CD4-positive, alpha-beta T cell treated with Interleukin-15 for 4 hours (primary cell): Measurements from ENCODE around the gene MYCBPAP.

Experiments used
- DNase-seq: peaks from one replicate; pipeline ENCODE4 v3.0.0-alpha.2; 2020; ENCODE audit warnings: low spot score

MYCBPAP gene, protein sequence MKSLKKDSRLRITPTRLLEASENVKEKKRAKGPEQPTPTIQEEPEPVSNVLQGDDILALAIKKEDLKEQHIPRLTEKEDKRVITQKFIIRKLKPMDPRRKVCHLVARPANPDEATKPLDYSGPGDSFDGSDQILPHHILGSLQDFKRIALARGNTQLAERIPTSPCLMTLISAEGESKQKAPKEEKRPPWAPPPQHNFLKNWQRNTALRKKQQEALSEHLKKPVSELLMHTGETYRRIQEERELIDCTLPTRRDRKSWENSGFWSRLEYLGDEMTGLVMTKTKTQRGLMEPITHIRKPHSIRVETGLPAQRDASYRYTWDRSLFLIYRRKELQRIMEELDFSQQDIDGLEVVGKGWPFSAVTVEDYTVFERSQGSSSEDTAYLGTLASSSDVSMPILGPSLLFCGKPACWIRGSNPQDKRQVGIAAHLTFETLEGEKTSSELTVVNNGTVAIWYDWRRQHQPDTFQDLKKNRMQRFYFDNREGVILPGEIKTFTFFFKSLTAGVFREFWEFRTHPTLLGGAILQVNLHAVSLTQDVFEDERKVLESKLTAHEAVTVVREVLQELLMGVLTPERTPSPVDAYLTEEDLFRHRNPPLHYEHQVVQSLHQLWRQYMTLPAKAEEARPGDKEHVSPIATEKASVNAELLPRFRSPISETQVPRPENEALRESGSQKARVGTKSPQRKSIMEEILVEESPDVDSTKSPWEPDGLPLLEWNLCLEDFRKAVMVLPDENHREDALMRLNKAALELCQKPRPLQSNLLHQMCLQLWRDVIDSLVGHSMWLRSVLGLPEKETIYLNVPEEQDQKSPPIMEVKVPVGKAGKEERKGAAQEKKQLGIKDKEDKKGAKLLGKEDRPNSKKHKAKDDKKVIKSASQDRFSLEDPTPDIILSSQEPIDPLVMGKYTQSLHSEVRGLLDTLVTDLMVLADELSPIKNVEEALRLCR

DNA sequence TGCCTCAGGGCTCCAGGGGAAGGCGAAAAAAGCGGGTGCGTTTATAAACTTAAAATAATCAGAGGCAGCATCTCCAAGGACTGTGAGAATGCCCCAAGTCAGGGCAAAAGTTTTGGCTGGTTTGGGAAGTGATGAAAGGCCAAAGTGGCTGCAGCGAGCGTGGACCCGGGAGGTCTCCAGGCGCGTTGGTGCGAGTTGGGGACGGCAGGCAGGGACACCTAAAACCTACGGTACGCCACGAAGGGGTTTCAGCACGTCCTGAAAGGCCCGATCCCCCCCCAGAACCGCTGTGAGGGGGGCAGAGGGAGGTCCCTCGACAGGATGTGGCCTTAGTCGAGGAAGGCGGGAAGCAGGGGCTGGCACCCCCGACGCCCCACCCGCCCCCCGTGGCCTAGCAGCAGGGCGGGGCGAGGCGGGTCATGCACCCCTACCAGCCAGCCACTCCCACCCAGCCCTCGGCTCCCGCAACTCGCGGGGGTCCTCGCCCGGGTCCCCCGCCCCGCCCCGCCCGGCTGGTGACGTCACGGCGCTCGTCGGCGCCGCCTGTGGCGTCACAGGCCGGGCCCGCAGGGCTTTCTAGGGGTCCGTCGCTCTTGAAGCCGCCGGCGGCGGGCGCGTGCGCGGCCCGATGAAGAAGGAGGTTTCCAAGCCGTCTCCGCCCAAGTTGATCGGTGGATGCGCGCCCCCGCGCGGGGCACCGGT, at the start of gene MYCBPAP:
MYCBPAP (plus strand) TSS at position 569 of the 702 bp plus-strand sequence. CDS start 236 bp downstream, outside the sequence.
- DNase-seq = peak; percentile 66

DNA sequence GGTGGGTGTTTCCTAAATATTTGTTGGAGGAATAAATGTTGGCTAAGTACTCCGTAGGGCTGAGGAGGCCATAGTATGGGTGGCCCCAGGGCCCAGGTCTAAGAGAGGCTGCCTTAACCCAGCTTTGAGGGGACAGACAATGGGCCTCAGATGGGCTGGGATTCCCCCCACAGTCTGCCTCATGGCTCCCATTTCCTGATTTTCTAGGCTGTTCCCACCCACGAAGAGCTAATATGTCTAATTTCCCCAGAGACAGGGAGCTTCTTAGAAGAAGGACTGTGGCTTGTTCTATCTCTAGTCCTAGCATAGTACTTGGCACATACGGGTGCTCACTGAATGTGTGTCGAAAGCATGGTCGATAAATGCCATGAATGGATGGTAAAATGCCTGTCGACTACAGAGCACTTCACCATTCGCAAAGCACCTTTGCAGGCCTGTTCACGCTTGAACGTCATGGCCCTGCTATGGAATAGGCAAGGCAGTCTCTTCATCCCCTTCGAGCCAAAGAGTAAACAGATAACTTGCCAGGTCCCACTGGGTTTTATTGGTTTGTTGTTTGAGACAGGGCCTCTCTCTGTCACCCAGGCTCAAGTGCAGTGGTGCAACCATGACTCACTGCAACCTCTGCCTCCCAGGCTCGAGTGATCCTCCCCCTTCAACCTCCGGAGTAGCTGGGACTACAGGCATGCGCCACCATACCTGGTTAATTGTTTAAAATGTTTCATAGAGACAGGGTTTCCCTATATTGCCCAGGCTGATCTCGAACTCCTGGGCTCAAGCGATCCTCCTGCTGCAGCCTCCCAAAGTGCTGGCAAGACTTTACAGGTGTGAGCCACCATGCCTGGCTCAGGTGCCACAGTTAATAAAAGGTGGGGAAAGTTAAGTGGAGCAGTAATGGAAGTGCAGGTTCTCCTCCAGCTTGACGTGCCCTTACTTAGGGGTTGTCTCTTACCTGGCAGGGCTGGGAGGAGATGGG, 49.2 kb upstream of the MYCBPAP start:
- DNase-seq = no peak

DNA sequence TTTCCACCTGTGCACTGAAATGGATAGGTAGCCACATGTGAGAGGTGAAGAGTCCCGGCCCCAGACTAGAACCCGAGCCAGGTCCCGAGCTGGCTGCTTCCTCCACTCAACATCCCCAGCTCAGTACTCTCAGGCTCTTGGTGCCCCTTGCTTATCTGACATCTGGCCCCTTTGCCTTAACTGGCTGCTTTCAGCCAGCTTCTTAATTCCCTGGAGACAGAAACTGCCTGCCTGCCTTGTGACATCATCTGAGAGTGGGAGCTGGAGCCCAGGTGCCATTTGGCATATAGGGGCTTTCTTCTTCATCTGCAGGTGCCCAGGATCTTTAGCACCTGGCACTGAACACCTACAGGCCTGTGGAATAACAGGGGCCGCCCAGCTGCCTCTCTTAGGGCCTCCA, 48.5 kb upstream of the MYCBPAP start:
- DNase-seq = no peak

DNA sequence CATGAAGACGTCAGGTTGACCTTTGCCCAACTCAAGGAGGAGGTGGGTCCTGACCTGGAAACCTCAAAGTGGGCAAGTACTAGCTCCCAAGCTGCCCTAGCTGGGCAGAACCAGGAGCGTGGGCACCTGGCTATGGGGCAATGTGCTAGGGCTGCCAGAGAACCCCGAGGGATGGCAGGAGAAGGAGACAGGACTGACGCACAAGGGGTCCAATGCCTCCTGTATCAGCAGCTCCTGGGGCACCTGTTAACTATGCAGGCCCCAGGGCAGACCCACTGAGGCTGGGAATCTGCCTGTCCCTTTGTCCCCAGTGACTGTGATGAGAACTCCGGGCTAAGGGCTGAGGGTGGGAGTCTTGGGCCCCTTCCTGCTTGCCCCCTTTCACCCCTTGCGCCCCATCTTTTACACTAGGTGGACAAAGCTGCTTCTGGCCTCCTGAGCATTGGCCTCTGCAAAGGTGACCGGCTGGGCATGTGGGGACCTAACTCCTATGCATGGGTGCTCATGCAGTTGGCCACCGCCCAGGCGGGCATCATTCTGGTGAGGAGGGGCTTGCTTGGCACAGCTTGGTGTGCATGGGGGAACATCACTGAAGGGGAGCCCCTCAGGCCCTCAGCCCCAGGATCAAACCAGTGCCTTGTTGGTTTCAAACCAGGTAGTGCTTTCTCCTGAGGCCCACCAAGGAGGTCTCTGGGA, 47.3 kb upstream of the MYCBPAP start:
- DNase-seq = no peak

DNA sequence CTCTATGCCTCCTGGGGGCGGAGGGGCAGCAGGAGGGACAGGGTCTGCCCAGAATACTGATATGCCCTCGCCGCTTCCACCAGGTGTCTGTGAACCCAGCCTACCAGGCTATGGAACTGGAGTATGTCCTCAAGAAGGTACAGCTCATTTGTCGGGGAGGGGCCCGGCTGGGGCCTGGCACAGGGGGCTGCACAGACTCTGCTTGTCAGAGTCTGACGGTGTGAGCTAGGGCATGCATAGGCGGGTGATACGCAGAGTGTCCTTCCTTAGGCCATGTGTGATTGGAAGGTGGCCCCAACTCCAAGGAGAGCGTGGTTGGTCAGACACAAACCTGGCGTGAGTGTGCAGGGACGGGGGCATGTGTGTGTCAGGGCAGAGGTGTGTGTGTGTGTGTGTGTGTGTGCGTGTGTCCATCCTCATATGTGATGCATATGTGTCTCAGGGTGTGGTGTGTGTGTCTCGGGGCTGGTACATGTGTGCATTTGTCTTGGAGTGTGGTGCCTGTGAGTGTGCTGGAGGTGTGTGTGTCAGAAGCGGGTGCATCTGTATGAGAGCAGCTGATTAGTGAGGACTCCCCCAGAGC, 46.6 kb upstream of the MYCBPAP start:
- no peak for DNase-seq

DNA sequence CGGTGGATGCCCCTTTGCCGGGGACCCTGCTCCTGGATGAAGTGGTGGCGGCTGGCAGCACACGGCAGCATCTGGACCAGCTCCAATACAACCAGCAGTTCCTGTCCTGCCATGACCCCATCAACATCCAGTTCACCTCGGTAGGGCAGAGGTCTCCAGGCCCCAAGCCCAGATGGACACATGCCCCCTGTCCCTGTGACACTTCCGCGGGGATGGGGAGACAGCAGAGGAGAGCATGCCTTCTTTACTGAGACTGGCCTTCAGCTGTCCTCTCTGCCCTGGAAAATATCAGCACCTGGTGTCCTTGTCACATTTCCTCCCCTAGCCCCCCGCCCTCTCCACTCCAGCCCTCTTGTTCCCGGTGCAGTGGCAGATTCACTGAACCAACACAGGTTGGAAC, 45.8 kb upstream of the MYCBPAP start:
- no peak for DNase-seq

DNA sequence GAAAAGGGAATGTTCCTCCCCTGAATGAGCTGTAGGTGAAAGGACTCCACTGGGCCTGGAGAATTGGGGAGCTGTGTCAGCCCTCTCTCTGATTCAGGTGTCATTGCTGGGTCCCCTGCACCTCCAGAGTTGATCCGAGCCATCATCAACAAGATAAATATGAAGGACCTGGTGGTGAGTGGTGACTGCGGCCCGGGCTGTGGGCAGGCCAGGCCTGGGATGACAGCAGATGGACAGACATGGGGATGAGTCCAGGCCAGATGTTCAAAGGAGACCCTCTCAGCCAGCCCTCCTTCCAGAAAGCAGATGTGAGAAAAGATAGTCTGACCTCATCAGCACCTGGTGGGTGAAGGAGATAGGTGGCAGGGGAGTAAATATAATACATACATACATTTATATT, 44.1 kb upstream of the MYCBPAP start:
- no peak for DNase-seq

DNA sequence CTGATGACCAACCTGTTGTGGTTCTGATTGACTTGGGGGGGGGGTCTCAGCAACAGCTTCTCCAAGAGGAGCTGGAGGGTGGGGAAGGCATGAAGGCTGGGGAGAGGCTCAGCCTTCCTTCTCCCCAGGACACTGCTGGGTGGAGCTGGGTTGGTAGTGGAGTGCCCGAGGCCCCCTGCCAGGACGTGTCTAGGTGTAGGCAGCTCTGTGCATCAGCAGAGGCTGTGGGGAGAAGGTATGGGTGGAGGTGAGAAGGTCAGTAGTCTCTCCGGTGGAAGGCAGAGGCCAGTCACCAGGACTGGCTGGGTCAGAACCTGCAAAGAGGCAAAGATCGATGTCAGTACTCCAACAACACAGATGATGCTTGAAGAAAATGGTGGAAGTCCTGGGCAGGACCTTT, 43.5 kb upstream of the MYCBPAP start:
- no peak for DNase-seq

DNA sequence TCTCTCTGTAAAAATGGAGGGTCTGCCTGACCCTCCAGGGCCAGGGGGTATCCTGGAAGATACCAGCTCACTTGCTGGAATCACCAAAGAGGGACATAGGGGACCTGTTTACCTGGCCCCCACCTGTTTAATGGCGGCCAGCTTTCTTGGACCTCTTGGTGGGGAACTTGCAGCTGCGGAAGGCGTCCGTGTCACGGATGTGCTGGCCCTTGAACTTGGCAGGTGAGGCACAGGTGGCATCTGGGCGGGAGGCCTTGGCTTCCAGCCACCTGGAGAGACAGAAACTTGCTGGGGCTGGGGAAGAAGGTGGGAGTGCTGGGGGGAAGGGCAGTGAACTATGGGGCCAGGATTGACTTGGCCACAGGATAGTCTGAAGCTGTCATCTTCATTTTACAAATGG, 43.1 kb upstream of the MYCBPAP start:
- no peak for DNase-seq

DNA sequence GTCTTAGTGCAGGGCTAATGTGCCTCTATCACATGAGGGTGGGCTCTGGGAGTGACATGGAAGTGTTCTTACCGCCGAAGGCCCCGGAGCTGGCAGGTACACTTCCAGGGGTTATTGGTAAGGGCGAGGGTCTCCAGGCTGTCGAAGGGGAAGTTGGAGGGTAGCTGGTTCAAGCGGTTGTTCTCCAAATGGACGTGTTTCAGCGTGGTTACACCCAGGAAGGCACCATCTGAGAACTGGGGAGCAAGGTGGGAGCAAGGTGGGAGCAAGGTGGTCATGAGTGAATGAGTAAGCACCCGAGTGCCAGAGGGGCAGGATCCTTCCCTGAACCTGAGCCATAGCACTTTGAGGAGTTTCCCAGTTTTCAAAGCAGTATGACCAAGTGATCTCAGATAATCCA, 42.6 kb upstream of the MYCBPAP start:
- DNase-seq = no peak

DNA sequence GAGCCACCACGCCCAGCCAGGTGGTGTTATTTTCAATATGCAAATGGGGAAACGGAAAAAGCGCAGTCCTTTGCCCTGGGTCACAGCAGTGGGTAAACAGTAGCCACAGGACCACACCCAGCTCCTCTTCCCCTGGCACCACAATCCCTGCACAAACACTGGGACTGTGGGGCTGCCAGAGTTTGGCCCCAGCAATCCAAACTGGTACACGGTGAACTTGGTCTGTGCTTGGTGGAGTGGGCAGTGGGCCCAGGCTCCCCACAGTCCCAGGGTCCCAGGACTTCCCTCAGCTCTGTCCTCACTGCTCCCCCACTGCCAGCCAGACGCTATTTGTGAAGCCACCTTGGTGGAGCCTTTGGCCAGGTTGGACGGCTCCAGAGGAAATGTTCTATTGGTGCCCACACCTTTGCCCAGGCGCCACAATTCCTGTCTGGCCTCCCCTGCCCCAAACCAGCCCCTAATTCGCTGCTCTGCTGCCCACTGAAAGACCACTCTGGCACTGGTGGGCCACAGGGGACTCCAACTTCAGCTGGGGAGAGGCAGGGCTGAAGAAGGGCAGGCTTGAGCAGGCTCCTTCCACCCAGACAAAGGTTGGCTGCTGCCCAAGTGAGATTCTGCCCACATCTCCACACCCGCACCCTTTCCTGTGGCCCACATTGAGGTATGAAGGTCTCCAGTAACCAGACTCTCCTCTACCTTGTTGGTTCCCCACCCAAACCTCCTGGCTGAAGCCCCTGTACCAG, 41.7 kb upstream of the MYCBPAP start:
- DNase-seq = no peak

DNA sequence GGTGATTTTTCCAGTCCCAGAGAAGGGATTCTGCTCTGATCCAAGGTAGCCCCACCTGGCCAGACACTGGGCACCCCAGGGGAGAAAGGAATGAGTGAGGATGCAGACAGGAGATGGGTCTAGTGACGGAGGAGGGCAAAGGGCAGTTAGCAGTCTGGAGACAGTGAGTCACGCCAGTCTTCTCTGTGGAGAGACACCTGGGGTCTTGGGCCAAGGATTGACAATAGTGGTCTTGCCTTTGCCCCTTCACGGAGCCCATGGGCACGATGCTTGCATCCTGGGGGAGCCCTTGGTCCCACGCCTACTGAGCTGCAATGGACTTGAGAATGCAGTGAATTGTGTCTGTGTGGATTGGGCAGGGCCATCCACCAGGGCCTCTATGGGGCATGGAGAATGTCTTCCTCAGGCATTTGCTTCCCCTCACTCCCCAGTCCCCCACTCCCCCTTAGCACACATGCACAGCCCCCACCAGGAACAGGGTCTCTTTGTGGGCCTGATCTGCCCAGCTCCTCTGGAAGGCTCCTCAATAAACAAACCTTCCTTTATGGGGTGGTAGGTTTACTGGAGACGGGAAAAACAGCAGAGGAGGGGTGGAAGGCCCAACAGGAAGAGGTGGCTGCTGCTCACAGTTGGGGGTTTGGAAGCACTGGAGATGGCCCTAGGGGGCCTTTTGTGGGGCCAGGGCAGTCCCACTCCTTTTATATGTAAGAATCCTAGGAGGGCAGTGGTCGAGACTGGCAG, 41.0 kb upstream of the MYCBPAP start:
- no peak for DNase-seq

DNA sequence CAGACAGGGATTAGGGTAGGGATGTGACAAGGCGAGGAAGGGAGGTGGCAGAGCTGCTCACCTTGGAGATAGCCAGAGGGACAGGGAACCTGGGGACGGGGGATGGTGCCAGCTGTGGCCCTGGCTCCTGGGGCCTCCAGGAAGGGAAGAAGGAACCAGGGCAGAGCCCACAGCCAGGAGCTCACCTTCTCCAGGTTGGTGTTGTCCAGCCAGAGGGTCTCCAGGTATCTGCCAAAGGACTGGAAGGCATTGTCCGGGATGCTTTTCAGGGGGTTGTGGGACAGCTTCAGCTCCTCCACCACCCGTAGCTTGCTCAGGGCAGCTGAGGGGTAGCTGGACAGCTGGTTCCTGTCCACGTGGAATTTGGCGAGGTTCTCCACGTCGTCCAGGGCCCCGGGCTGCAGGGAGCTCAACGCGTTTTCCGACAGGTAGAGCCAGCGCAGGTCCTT, 40.4 kb upstream of the MYCBPAP start:
- DNase-seq = no peak

DNA sequence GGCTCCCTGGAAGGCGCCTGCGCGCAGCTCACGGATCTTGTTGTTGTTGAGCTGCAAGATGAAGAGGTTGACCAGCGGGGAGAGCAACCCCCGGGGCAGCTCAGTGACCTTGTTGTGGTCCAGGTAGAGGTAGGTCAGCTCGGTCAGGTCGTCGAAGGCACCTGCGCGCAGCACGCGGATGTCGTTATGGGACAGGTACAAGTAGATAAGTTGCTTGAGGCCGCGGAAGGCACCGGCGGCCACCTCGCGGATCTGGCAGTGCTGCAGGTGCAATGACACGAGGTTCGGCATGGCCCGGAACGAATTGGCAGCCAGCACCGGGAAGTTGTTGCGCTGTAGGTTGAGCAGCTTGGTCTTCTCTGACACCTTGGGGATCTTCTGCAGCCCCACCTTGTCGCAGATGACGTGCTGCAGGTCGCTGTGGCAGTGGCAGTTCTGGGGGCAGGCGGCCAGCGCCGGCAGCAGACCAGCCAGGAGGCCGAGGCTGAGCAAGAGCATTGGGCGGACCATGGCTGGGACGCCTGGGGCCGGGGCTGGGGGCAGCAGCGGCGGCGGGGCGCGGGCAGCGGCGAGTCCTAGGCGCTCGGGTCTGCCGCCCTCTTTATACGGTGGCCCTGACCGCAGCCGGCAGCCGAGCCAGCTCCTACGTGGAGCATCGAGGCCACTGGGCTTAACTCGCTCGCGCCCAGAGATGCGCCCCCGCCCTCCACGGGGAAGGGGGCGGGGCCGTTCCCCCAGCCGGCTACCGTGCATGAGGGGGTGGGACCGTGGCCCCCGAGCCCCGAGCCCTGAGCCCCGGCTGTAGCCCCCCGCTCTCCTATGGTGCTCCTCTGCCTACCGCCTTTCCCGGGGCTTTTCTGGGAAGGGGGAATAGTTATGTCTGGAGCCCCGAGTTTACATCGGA, 39.7 kb upstream of the MYCBPAP start, which contains the start of gene CHAD:
CHAD (minus strand) TSS at position 577 of the 904 bp plus-strand sequence; CDS start at position 510, 67 bp downstream.
- DNase-seq = no peak

DNA sequence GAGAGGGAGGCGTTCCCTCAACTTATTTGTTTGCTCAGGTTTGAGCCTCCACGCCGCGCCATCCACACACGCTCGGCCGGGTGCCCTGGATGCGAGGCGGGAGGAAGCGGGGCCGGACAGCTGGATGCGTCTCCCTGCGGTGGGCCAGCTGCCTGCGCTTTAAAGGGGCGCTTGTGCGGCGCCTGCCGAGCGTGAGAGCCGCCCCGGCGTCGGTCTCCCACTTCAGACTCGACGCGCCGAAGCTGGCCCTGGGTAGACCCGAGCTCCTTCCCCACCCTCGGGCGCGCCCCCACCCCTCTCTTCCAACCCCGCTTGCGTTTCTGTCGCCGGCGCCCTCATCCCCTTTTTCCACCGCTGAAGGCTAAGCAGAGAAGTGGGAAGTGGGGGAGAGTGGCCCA, 39.0 kb upstream of the MYCBPAP start:
- DNase-seq = no peak

DNA sequence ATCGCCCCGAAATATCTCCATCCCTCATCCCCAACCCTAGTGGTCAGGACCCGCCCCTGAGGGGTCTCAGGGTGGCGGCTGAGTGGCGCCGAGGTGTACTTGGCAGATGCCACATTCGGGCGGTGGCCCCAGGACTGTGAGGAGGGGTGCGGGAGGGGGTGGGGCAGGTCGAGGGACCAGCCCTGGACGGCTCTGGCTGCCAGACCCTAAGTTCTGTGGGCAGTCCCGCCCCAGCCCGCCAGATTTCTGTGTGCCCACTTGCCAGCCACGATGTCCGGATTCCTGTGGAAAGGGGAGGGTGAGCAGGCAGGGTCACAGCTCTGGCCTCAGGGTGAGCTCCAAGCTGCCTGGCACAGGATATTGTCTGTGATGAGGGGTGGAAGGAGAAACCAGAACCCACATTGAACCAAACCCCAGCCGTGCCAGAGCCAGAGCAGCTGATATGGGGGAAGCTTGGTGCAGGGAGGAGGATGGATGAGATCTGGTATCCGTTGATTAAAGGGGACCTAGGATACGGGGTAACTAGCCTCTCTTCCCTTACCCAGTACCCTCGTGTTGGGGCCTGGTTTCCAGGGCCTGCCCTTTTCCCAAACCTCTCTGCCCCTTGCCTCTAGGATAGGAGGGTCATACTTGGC, 38.5 kb upstream of the MYCBPAP start:
- no peak for DNase-seq

DNA sequence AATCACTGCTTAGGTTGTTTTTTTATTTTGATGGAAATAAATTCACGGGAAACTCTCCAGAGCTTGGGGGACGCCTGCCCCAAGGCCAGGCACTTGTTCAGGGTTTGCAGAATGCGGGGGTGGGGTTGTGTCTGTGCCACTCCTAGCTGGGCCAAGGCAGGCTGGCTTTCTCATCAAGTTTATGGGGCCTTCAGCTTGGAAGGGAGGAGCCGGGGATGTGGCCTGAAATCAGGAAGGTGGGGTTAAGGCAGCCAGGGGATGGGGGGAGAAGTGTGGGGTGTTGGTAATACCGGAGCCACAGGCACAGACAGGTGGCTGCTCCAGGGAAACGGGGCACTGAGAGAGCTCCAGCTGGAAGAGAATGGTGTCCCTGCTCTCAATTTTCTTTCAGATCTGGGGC, 37.8 kb upstream of the MYCBPAP start:
- no peak for DNase-seq
